ENCODE data around the gene SAA4. TPM values are rescaled to one million over a fixed set of nuclear protein-coding genes. Genes with fewer than 3 reads are reported as not detected.

SAA4 gene
- polyA plus RNA-seq, 1 donor (not counting 4 experiments of a cell fraction or from before 2014, with no cell fraction given) = not detected

GRCh38 chr11:18253778-18254338 lies 17.3 kb upstream of the SAA4 start:
- no peak for FAIRE-seq
- H3K36me3 ChIP-seq (ENCODE audit: control insufficient read depth in 2 of 2, extremely low read depth in 1 of 2, insufficient read depth in 2 of 2, low read length in 2 of 2) = no peaks in the 10 kb centered on the region
- dilution Hi-C loops (cut with MboI; ENCODE audit: extremely low pct_ligation_motif_present, low sequenced_read_pairs) = no loop called here

GRCh38 chr11:18253233-18253632 lies 16.6 kb upstream of the SAA4 start:
- no peaks in the 10 kb centered on the region for H3K27me3 ChIP-seq (ENCODE audit: control insufficient read depth, extremely low read depth, insufficient read depth, low read length)
- no peaks in the 10 kb centered on the region for H3K9me1 ChIP-seq (ENCODE audit: control insufficient read depth, extremely low read depth, insufficient read depth, low read length)
- peaks cover 2% of the 10 kb centered on the region for H3K4me1 ChIP-seq (ENCODE audit: control insufficient read depth, extremely low read depth, insufficient read depth, low read length)
- DNase-seq (ENCODE audit: low read depth, low spot score) (no peak), FAIRE-seq (no peak)
- H3K4me3 ChIP-seq (ENCODE audit: control insufficient read depth in 2 of 3, extremely low read depth in 1 of 3, insufficient read depth in 2 of 3, low read depth in 1 of 3, low read length in 3 of 3) = no peak overlapping the region
- H3K9me3 ChIP-seq (ENCODE audit: control insufficient read depth, low read depth, low read length) = no peaks in the 10 kb centered on the region
- H4K20me1 ChIP-seq (ENCODE audit: control insufficient read depth, extremely low read depth, insufficient read depth, low read length) = no peaks in the 10 kb centered on the region
- no peaks in the 10 kb centered on the region for H3K36me3 ChIP-seq (ENCODE audit: control insufficient read depth in 2 of 2, extremely low read depth in 1 of 2, insufficient read depth in 2 of 2, low read length in 2 of 2)
- H3K9ac ChIP-seq (ENCODE audit: control insufficient read depth, extremely low read depth, insufficient read depth, low read length) = no peak overlapping the region
- no peak overlapping the region for H3K27ac ChIP-seq (ENCODE audit: control insufficient read depth, insufficient read depth, low read length)
- peak in 1 of 3 experiments; percentile 34 for TF ChIP-seq CTCF (optimal IDR thresholded peaks at IDR 0.05 in 1 of 3, IDR thresholded peaks at IDR 0.05 in 1 of 3, conservative IDR thresholded peaks at IDR 0.05 in 1 of 3; ENCODE audit: extremely low read depth in 1 of 3, insufficient read depth in 2 of 3, low read length in 3 of 3)
- TF ChIP-seq EZH2 (IDR thresholded peaks at IDR 0.05; ENCODE audit: low read length) = no peak
- no peaks in the 10 kb centered on the region for H3K79me2 ChIP-seq (ENCODE audit: control insufficient read depth, insufficient read depth, low read length)
- dilution Hi-C loops (cut with MboI; ENCODE audit: extremely low pct_ligation_motif_present, low sequenced_read_pairs) = no loop called here
- H3K4me2 ChIP-seq (ENCODE audit: control insufficient read depth, extremely low read depth, insufficient read depth, low read depth, low read length) = no peak overlapping the region
- H2AFZ ChIP-seq (ENCODE audit: control insufficient read depth, low read length) = no peak overlapping the region

More at GRCh38 chr11:18253778-18254338, 17.3 kb upstream of the SAA4 start:
- Histone ChIP-seq H3K27me3 (ENCODE audit: control insufficient read depth, extremely low read depth, insufficient read depth, low read length) (no peaks in the 10 kb centered on the region), H3K79me2 (ENCODE audit: control insufficient read depth, insufficient read depth, low read length) (no peaks in the 10 kb centered on the region), H3K9me3 (ENCODE audit: control insufficient read depth, low read depth, low read length) (no peaks in the 10 kb centered on the region), H3K4me2 (ENCODE audit: control insufficient read depth, extremely low read depth, insufficient read depth, low read depth, low read length) (no peak overlapping the region), H3K9me1 (ENCODE audit: control insufficient read depth, extremely low read depth, insufficient read depth, low read length) (no peaks in the 10 kb centered on the region), H2AFZ (ENCODE audit: control insufficient read depth, low read length) (no peak overlapping the region), H4K20me1 (ENCODE audit: control insufficient read depth, extremely low read depth, insufficient read depth, low read length) (no peaks in the 10 kb centered on the region), H3K27ac (ENCODE audit: control insufficient read depth, insufficient read depth, low read length) (no peak overlapping the region), H3K4me3 (ENCODE audit: control insufficient read depth in 2 of 3, extremely low read depth in 1 of 3, insufficient read depth in 2 of 3, low read depth in 1 of 3, low read length in 3 of 3) (no peak overlapping the region), H3K9ac (ENCODE audit: control insufficient read depth, extremely low read depth, insufficient read depth, low read length) (no peak overlapping the region), H3K4me1 (ENCODE audit: control insufficient read depth, extremely low read depth, insufficient read depth, low read length) (no peaks in the 10 kb centered on the region)
- TF ChIP-seq EZH2 (IDR thresholded peaks at IDR 0.05; ENCODE audit: low read length) (no peak), CTCF (optimal IDR thresholded peaks at IDR 0.05 in 1 of 3, IDR thresholded peaks at IDR 0.05 in 1 of 3, conservative IDR thresholded peaks at IDR 0.05 in 1 of 3; ENCODE audit: extremely low read depth in 1 of 3, insufficient read depth in 2 of 3, low read length in 3 of 3) (no peak)
- no peak for DNase-seq (ENCODE audit: low read depth, low spot score)
